Activated CD8-positive, alpha-beta T cell treated with anti-CD3 and anti-CD28 coated beads for 36 hours (primary cell): ENCODE measurements around the gene MSL3. TPM values are rescaled to one million over a fixed set of nuclear protein-coding genes. Genes with fewer than 3 reads are reported as not detected.

Experiments used
- ATAC-seq: fragments of 200-7000 bp; cut with Tn5 transposase; one replicate; pipeline ENCODE4 v1.10.0; 2021; ENCODE audit warnings: mild to moderate bottlenecking, moderate library complexity
- CTCF ChIA-PET: fragments of 350-600 bp; sonication (Branson Sonifier 250); formaldehyde crosslinking; loops from one replicate; lab custom pipeline; 2021; ENCODE audit warnings: antibody characterized with exemption; lab: Charles Lee
- POLR2A ChIA-PET: fragments of 350-600 bp; sonication (Branson Sonifier 250); formaldehyde crosslinking; loops from one replicate; lab custom pipeline; 2021; ENCODE audit warnings: antibody characterized with exemption; lab: Charles Lee
- DNase-seq: peaks from one replicate; pipeline ENCODE4 v3.0.0-alpha.2; 2020
- H3K27ac Mint-ChIP-seq: one replicate; pipeline ENCODE4 v1.8.0; 2021; ENCODE audit warnings: mild to moderate bottlenecking, mixed read lengths
- H3K27me3 Mint-ChIP-seq: one replicate; pipeline ENCODE4 v1.8.0; 2021; ENCODE audit warnings: mixed read lengths
- H3K36me3 Mint-ChIP-seq: one replicate; pipeline ENCODE4 v1.8.0; 2021; ENCODE audit warnings: low read depth, mixed read lengths
- H3K4me1 Mint-ChIP-seq: one replicate; pipeline ENCODE4 v1.8.0; 2021; ENCODE audit warnings: low read depth, mixed read lengths
- H3K4me3 Mint-ChIP-seq: one replicate; pipeline ENCODE4 v1.8.0; 2021; ENCODE audit warnings: mild to moderate bottlenecking, moderate library complexity, mixed read lengths
- H3K9me3 Mint-ChIP-seq: one replicate; pipeline ENCODE4 v1.8.0; 2021; ENCODE audit warnings: mixed read lengths
- intact Hi-C: fragments of 100-400 bp; cut with micrococcal nuclease; formaldehyde crosslinking; loops from one replicate; pipeline ENCODE4 v1.10.0; 2022
- total RNA-seq, 2 experiments: library from RNA; stranded (reverse); gene quantifications; one replicate each; pipeline ENCODE4 v1.2.3, GENCODE V29; 2021
- TF ChIP-seq, protein P1 (sequence below): fragments of 200-600 bp; IDR thresholded peaks from one replicate; pipeline ENCODE4 v1.8.0; 2022; ENCODE audit warnings: antibody characterized with exemption, mild to moderate bottlenecking

Gene MSL3
- total RNA-seq, 2 experiments from 2014 or later = 39.3 to 40.7 TPM

DNA sequence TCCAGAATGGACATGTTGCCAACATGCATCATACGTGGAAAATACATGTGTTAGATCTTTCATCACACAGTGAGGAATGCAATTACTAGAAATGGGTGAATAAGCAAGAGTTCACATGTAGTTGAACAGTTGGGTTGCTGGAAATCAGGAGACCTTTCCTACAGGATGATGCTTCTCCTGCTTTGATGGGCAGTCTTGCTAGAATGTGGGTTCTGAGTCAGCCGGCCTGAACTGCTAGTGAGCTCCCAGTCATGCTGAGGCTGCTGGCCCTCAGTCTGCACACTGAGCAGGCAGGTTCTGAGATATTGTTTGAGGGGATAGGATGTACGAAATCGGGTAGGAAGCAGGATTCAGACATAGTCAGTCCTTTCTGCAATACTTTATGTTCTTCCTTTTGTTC is 20.2 kb downstream of the MSL3 start:
- intact Hi-C loops = no loop called here
- ATAC-seq (no peak), DNase-seq (no peak)
- Mint-ChIP-seq H3K4me3 (no peak overlapping the region), H3K36me3 (peaks cover 11% of the 10 kb centered on the region), H3K27me3 (no peaks in the 10 kb centered on the region), H3K27ac (no peak overlapping the region), H3K4me1 (peaks cover 12% of the 10 kb centered on the region), H3K9me3 (no peaks in the 10 kb centered on the region)
- TF ChIP-seq, protein P1, sequence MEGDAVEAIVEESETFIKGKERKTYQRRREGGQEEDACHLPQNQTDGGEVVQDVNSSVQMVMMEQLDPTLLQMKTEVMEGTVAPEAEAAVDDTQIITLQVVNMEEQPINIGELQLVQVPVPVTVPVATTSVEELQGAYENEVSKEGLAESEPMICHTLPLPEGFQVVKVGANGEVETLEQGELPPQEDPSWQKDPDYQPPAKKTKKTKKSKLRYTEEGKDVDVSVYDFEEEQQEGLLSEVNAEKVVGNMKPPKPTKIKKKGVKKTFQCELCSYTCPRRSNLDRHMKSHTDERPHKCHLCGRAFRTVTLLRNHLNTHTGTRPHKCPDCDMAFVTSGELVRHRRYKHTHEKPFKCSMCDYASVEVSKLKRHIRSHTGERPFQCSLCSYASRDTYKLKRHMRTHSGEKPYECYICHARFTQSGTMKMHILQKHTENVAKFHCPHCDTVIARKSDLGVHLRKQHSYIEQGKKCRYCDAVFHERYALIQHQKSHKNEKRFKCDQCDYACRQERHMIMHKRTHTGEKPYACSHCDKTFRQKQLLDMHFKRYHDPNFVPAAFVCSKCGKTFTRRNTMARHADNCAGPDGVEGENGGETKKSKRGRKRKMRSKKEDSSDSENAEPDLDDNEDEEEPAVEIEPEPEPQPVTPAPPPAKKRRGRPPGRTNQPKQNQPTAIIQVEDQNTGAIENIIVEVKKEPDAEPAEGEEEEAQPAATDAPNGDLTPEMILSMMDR = no peak
- ChIA-PET POLR2A (no interaction called here), CTCF (interaction anchor here (1.5 to 1.6 kb wide), 2 partner anchors 9 to 10 kb away, joined by 4 to 9 read pairs; no protein-coding TSS in a partner anchor)

DNA sequence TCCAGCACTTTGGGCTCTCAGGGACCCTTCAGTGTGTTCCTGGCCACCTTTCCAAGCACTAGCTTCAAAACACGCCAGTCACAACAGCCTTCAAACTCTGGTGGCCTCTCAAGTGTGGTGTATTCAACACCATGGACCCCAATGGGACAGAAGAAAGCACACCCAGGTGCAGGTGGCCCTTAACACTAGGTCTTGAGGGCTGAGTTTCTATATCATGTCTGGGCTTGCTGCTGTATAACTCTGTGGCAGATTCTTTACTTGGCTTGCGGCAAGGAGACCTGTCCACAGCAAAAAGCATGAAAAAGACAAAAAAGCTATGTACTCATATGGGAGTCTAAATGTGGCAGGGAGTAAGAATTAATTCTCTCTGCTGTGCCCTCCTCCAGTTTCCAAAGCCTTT is 23.1 kb downstream of the MSL3 start:
- intact Hi-C loops = no loop called here
- no peak overlapping the region for H3K27ac Mint-ChIP-seq
- ChIA-PET CTCF (interaction anchor here (0.8 to 1.0 kb wide), 2 partner anchors 10 to 249 kb away, joined by 3 to 4 read pairs; no protein-coding TSS in a partner anchor), POLR2A (no interaction called here)
- H3K27me3 Mint-ChIP-seq = no peaks in the 10 kb centered on the region
- no peak for DNase-seq
- TF ChIP-seq, protein P1 = no peak
- no peak overlapping the region for H3K4me3 Mint-ChIP-seq
- ATAC-seq = no peak
- H3K4me1 Mint-ChIP-seq = peaks cover 2% of the 10 kb centered on the region
- H3K36me3 Mint-ChIP-seq = no peaks in the 10 kb centered on the region
- no peaks in the 10 kb centered on the region for H3K9me3 Mint-ChIP-seq

DNA sequence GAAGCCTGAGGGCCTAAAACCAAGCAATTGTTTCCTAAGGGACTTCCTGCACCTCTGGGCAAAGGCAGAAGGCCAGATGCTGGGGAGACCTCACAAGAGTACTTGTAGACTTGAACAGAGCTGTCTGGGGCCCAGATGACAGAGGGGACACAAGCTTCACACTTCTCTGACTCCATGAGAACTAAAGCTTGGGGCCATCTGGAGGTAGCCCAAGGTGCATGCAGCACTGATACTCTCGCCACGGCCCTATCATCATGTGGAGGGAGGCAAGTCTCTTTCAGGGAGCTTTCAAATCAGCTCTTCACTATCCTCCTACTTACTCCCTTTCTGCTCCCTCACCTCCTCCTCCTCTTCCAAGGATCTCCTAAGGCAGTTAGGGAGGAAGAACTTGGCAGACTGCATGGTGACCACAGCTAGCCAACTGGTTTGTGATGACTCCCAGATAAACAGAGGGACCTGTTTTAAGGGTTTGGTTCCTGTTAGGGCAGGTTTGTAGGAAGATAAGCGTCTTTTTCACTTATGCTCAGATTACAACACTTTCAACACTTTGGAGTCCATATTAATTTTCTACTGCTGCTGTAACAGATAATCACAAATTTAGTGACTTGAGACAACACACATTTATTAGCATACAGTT is 23.8 kb downstream of the MSL3 start:
- ChIA-PET CTCF (interaction anchor here (0.7 to 1.0 kb wide), 3 partner anchors 11 to 249 kb away, joined by 3 to 4 read pairs (median 3); no protein-coding TSS in a partner anchor), POLR2A (no interaction called here)
- TF ChIP-seq, protein P1 = no peak
- H3K9me3 Mint-ChIP-seq = no peaks in the 10 kb centered on the region
- no peak overlapping the region for H3K27ac Mint-ChIP-seq
- no peaks in the 10 kb centered on the region for H3K36me3 Mint-ChIP-seq
- intact Hi-C loops = no loop called here
- ATAC-seq = no peak
- H3K27me3 Mint-ChIP-seq = no peaks in the 10 kb centered on the region
- H3K4me3 Mint-ChIP-seq = no peak overlapping the region
- peaks cover 6% of the 10 kb centered on the region for H3K4me1 Mint-ChIP-seq
- DNase-seq = no peak

DNA sequence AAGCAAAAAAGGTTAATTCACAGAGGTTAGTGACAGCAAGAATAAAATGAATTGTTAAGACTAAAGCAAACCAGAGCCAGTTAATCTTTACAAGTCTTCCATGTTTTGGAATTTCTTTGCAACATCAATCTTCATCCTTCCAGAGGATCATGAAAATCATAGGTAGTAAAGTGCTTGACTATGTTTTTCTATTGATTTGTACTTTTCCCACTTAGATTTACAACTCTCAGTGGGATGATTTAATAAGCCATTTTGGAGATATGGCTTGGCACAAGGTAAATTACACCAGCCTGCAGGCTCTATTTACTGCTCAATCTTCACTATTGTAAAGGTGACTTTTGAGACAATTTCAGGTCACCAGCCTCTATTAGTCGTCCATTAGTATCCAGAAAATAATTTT is 26.5 kb downstream of the MSL3 start:
- ChIA-PET CTCF (interaction anchor here (1.1 kb wide), 1 partner anchor 123 kb away, joined by 5 read pairs; no protein-coding TSS in a partner anchor), POLR2A (no interaction called here)
- no peaks in the 10 kb centered on the region for H3K9me3 Mint-ChIP-seq

DNA sequence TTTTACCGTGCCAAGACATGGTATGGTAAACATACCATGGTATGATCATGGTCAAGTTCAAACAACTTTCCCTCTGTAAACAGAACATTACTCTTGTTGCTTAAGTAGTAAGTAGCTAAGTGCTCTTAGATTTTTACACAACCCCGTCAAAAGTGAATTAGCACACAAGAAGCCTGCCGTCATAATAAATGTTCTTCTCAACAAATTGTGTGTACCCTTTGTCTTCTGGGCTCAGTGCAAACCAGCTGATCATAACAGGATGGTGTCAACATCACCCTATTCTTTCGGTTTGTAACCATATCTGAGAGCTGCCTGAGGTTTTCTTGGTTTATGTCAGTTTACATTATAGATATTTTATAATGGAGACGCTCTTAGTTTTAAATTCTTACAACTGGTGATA is 28.8 kb downstream of the MSL3 start:
- H3K36me3 Mint-ChIP-seq = no peaks in the 10 kb centered on the region
- ChIA-PET POLR2A (no interaction called here), CTCF (interaction anchor here (0.6 to 3.6 kb wide), 20 partner anchors 8 to 244 kb away, joined by 3 to 17 read pairs (median 4); no protein-coding TSS in a partner anchor)
- H3K4me1 Mint-ChIP-seq = peaks cover 20% of the 10 kb centered on the region
- intact Hi-C loops = loop anchor here (1.0 kb wide), 1 partner anchor 121 kb away; no protein-coding TSS in a partner anchor
- H3K27ac Mint-ChIP-seq = no peak overlapping the region
- no peaks in the 10 kb centered on the region for H3K27me3 Mint-ChIP-seq
- peak; percentile 37 for ATAC-seq
- TF ChIP-seq, protein P1 = no peak
- peak overlapping the region; percentile 61 for H3K4me3 Mint-ChIP-seq
- no peaks in the 10 kb centered on the region for H3K9me3 Mint-ChIP-seq
- no peak for DNase-seq

More for the DNA sequence above, 26.5 kb downstream of the MSL3 start:
- DNase-seq (no peak), ATAC-seq (no peak)
- intact Hi-C loops = no loop called here
- TF ChIP-seq, protein P1 = no peak
- H3K4me1 Mint-ChIP-seq = peaks cover 8% of the 10 kb centered on the region
- no peak overlapping the region for H3K4me3 Mint-ChIP-seq
- H3K36me3 Mint-ChIP-seq = no peaks in the 10 kb centered on the region
- H3K27ac Mint-ChIP-seq = no peak overlapping the region
- H3K27me3 Mint-ChIP-seq = no peaks in the 10 kb centered on the region
